MCF 10A (cell line): Measurements from ENCODE around the gene PRKCZ. TPM values are rescaled to one million over a fixed set of nuclear protein-coding genes. Genes with fewer than 3 reads are reported as not detected.

Experiments used
- BruUV-seq: library from RNA; stranded (reverse); fragments of 400-500 nt; replicated peaks from 2 replicates; lab custom pipeline; 2021; lab: Mats Ljungman, UMichigan
- CTCF ChIA-PET: fragments of 300-600 bp; sonication (Branson Sonifier 250); formaldehyde crosslinking; extraction: SDS; loops from one replicate; lab custom pipeline; 2021; ENCODE audit warnings: antibody characterized with exemption, inconsistent platforms; lab: Yijun Ruan, JAX
- POLR2A ChIA-PET: fragments of 300-600, 350-650 bp; sonication (Branson Sonifier 250); formaldehyde crosslinking; extraction: SDS; loops from one replicate; lab custom pipeline; 2020; ENCODE audit warnings: antibody characterized with exemption, inconsistent platforms; lab: Yijun Ruan, JAX
- DNase-seq: peaks from one replicate; pipeline ENCODE4 v3.0.0-alpha.2; 2018; ENCODE audit not compliant: unreplicated experiment
- H3K27ac Mint-ChIP-seq: one replicate; pipeline ENCODE4 v1.8.0; 2022; ENCODE audit warnings: mild to moderate bottlenecking, low read depth, mixed read lengths; ENCODE audit not compliant: unreplicated experiment
- H3K27me3 Mint-ChIP-seq: one replicate; pipeline ENCODE4 v1.8.0; 2022; ENCODE audit warnings: mixed read lengths; ENCODE audit not compliant: insufficient read depth, unreplicated experiment
- H3K36me3 Mint-ChIP-seq: one replicate; pipeline ENCODE4 v1.8.0; 2022; ENCODE audit warnings: mild to moderate bottlenecking, moderate library complexity, mixed read lengths; ENCODE audit not compliant: insufficient read depth, unreplicated experiment
- H3K4me1 Mint-ChIP-seq: one replicate; pipeline ENCODE4 v1.8.0; 2022; ENCODE audit warnings: mixed read lengths; ENCODE audit not compliant: insufficient read depth, unreplicated experiment
- H3K4me3 Mint-ChIP-seq: one replicate; pipeline ENCODE4 v1.8.0; 2022; ENCODE audit warnings: mild to moderate bottlenecking, moderate library complexity, mixed read lengths; ENCODE audit not compliant: unreplicated experiment
- H3K9me3 Mint-ChIP-seq: one replicate; pipeline ENCODE4 v1.8.0; 2022; ENCODE audit warnings: mixed read lengths; ENCODE audit not compliant: unreplicated experiment
- CTCF ChIP-seq: fragments of 200-600 bp; IDR thresholded peaks from one replicate; pipeline ENCODE4 v1.8.0; 2022; ENCODE audit warnings: antibody characterized with exemption, mild to moderate bottlenecking; ENCODE audit not compliant: unreplicated experiment
- intact Hi-C: fragments of 100-400 bp; cut with micrococcal nuclease; formaldehyde crosslinking; loops from 2 replicates; pipeline ENCODE4 v1.14.1; 2022
- total RNA-seq: library from RNA; stranded (reverse); gene quantifications from 2 replicates; pipeline ENCODE4 v1.2.3, GENCODE V29; 2022

The PRKCZ gene
- total RNA-seq, 1 experiment from 2014 or later: 24.9 TPM

GRCh38 chr1:2132222-2133038 is 82.2 kb downstream of the PRKCZ start:
- POLR2A ChIA-PET: interaction anchor here (1.4 to 1.6 kb wide), 2 partner anchors 57 to 259 kb away, joined by 3 to 6 read pairs; partner anchors contain the start of genes MORN1 and RER1
- CTCF ChIA-PET: interaction anchor here (0.6 kb wide), 1 partner anchor 510 kb away, joined by 3 read pairs; no protein-coding TSS in a partner anchor
- BruUV-seq: no TSS peak
- Mint-ChIP-seq H3K4me1 (peaks cover 15% of the 10 kb centered on the region), H3K27me3 (no peaks in the 10 kb centered on the region), H3K4me3 (peak overlapping the region; percentile 81), H3K36me3 (no peaks in the 10 kb centered on the region), H3K27ac (peak overlapping the region; percentile 93), H3K9me3 (no peaks in the 10 kb centered on the region)
- intact Hi-C loops: no loop called here
- DNase-seq: peak; percentile 33
- no peak for TF ChIP-seq CTCF

- peak; percentile 95 for DNase-seq
- CTCF ChIA-PET: interaction anchor here (0.6 to 0.7 kb wide), 2 partner anchors 12 to 511 kb away, joined by 3 to 6 read pairs; no protein-coding TSS in a partner anchor
- intact Hi-C loops: no loop called here
These were observed 83.0 kb downstream of the PRKCZ start for GRCh38 chr1:2133039-2133878.

DNA sequence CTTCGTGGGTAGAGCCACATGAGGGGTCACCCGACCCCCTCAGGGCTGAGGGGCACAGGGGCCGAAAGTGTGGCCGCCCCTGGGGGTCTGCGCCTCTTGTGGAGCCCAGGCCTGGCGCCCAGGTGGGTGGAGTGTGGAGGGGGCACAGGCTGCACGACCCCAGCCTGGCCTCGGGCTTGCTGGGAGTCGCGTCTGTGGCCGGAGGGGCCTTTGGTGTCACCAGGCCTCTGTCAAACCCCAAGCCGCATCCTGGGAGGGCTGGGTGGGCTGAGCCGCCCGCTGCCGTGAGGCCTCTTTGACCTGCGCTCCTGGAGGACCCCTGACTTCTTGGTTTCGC is 83.6 kb downstream of the PRKCZ start:
- no peak for TF ChIP-seq CTCF
- POLR2A ChIA-PET: interaction anchor here (0.6 to 1.6 kb wide), 3 partner anchors 54 to 258 kb away, joined by 3 to 6 read pairs (median 4); partner anchors contain the start of genes MORN1 and RER1
- peak overlapping the region; percentile 81 for H3K4me3 Mint-ChIP-seq
- no peaks in the 10 kb centered on the region for H3K27me3 Mint-ChIP-seq
- DNase-seq: no peak
- H3K9me3 Mint-ChIP-seq: no peaks in the 10 kb centered on the region
- intact Hi-C loops: no loop called here
- BruUV-seq: no TSS peak
- H3K4me1 Mint-ChIP-seq: peaks cover 15% of the 10 kb centered on the region
- CTCF ChIA-PET: no interaction called here
- H3K27ac Mint-ChIP-seq: peak overlapping the region; percentile 93
- no peaks in the 10 kb centered on the region for H3K36me3 Mint-ChIP-seq

More at GRCh38 chr1:2133039-2133878, 83.0 kb downstream of the PRKCZ start:
- H3K36me3 Mint-ChIP-seq: no peaks in the 10 kb centered on the region
- H3K4me3 Mint-ChIP-seq: peak overlapping the region; percentile 81
- no peak for TF ChIP-seq CTCF
- POLR2A ChIA-PET: interaction anchor here (0.5 to 1.6 kb wide), 5 partner anchors 54 to 375 kb away, joined by 3 to 6 read pairs (median 3); partner anchors contain the start of genes MORN1 and RER1
- no peaks in the 10 kb centered on the region for H3K9me3 Mint-ChIP-seq
- H3K27ac Mint-ChIP-seq: peak overlapping the region; percentile 93
- H3K27me3 Mint-ChIP-seq: no peaks in the 10 kb centered on the region
- peaks cover 15% of the 10 kb centered on the region for H3K4me1 Mint-ChIP-seq
- BruUV-seq: no TSS peak

DNA sequence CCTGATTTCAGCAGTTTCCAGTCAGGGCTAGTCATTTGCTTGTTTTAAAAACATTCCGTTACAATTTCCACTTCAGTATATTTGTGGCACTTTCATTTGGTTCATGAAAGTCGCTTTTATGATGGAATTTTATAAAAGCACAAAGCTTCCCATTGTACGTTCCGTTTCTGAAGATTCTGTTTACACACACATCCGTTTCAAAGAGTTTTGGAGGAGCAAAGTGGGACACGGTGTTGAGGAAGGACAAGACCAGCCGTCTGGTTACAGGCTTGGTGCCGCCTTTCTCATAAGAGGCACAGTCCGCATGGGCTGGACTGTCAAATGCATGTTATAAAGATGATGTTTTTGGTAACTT is 84.0 kb downstream of the PRKCZ start:
- Mint-ChIP-seq H3K4me3 (no peak overlapping the region), H3K27me3 (no peaks in the 10 kb centered on the region), H3K4me1 (peaks cover 15% of the 10 kb centered on the region), H3K36me3 (no peaks in the 10 kb centered on the region), H3K27ac (no peak overlapping the region), H3K9me3 (no peaks in the 10 kb centered on the region)
- BruUV-seq: no TSS peak
- CTCF ChIA-PET: no interaction called here
- intact Hi-C loops: no loop called here
- POLR2A ChIA-PET: interaction anchor here (1.6 kb wide), 1 partner anchor 55 kb away, joined by 6 read pairs; no protein-coding TSS in a partner anchor
- no peak for DNase-seq
- TF ChIP-seq CTCF: no peak
